Measurements from ENCODE around the gene ANAPC16. TPM values are rescaled to one million over a fixed set of nuclear protein-coding genes. Genes with fewer than 3 reads are reported as not detected.

ANAPC16 gene
- total RNA-seq, 1 experiment from 2014 or later: 144 TPM

DNA sequence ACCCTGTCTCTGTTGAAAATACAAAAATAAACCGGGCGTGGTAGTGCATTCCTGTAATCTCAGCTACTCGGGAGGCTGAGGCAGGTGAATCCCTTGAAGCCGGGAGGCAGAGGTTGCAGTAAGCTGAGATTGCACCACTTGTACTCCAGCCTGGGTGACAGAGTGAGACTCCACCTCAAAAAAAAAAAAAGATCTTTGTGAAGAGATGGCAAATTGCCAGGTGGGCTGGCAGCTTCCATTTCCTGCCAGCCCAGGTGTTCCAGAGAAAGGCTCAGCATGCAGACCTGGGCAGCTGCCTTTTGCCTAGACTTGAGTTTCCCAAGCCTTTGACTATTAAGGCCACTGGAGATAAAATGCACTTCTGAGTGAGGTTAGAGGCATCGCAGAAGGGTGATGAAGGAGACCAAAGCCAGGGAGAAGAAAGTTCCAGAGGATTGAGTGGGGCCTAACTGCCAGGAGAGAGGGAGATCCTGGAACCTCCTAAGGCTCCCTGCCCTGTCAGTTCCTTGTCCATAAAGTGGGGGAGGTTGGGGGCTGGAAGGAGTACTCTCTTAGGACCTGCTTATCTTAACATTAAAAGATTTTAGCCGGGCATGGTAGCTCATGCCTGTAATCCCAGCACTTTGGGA, 47.9 kb downstream of the ANAPC16 start:
- no peak for DNase-seq
- BruUV-seq (replicated peaks): no TSS peak
- TF ChIP-seq, protein P1, sequence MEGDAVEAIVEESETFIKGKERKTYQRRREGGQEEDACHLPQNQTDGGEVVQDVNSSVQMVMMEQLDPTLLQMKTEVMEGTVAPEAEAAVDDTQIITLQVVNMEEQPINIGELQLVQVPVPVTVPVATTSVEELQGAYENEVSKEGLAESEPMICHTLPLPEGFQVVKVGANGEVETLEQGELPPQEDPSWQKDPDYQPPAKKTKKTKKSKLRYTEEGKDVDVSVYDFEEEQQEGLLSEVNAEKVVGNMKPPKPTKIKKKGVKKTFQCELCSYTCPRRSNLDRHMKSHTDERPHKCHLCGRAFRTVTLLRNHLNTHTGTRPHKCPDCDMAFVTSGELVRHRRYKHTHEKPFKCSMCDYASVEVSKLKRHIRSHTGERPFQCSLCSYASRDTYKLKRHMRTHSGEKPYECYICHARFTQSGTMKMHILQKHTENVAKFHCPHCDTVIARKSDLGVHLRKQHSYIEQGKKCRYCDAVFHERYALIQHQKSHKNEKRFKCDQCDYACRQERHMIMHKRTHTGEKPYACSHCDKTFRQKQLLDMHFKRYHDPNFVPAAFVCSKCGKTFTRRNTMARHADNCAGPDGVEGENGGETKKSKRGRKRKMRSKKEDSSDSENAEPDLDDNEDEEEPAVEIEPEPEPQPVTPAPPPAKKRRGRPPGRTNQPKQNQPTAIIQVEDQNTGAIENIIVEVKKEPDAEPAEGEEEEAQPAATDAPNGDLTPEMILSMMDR (IDR thresholded peaks at IDR 0.05; ENCODE audit: insufficient read depth in 1 of 2, low read depth in 1 of 2, low read length in 1 of 2, severe bottlenecking in 1 of 2, unreplicated experiment in 1 of 2): no peak
- Mint-ChIP-seq H3K4me1 (ENCODE audit: low read depth, unreplicated experiment) (peaks cover 32% of the 10 kb centered on the region), H3K36me3 (ENCODE audit: insufficient read depth, unreplicated experiment) (peaks cover 26% of the 10 kb centered on the region), H3K4me3 (ENCODE audit: unreplicated experiment) (no peak overlapping the region), H3K27ac (ENCODE audit: unreplicated experiment) (peak overlapping the region; percentile 82), H3K27me3 (ENCODE audit: insufficient read depth, unreplicated experiment) (no peaks in the 10 kb centered on the region), H3K9me3 (ENCODE audit: unreplicated experiment) (no peaks in the 10 kb centered on the region)
- Histone ChIP-seq H3K36me3 (ENCODE audit: control insufficient read depth, insufficient read depth, low read length) (no peaks in the 10 kb centered on the region), H3K4me1 (peaks cover 22% of the 10 kb centered on the region), H3K27me3 (replicated peaks; ENCODE audit: control insufficient read depth, insufficient read depth, low read length) (no peaks in the 10 kb centered on the region), H3K4me3 (ENCODE audit: low read depth, low read length) (no peak overlapping the region), H3K9me3 (no peaks in the 10 kb centered on the region)
- intact Hi-C loops (cut with micrococcal nuclease; ENCODE audit: unreplicated experiment): loop anchor here (5.0 kb wide), 1 partner anchor 91 kb away; no protein-coding TSS in a partner anchor
- POLR2A ChIA-PET: interaction anchor here (0.6 to 7.3 kb wide), 2 partner anchors 10 to 57 kb away, joined by 3 to 163 read pairs; partner anchors contain the start of gene DDIT4
- CTCF ChIA-PET: interaction anchor here (1.0 to 1.2 kb wide), 2 partner anchors 10 to 65 kb away, joined by 3 to 4 read pairs; partner anchors contain the start of gene DDIT4

DNA sequence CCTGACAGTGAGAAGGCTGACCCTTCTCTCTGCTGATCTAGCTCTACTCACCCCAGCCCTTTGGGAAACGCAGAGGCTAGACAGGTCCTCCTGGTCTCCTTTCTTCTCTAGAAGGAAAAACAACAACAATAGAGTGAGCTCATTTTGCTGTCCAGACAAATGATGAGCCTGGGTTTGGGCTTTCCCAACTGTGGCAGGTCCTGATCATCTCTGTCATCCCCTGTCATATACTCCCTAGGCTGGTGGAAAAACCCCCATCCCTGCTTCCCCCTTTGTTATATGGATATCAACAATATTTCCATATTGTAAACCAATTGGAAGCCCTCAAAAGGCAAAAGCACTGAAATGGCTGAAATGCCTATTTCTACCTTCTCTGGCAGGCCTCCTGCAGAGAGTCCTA, 48.7 kb downstream of the ANAPC16 start:
- H3K27me3 ChIP-seq (replicated peaks; ENCODE audit: control insufficient read depth, insufficient read depth, low read length): no peaks in the 10 kb centered on the region
- TF ChIP-seq, protein P1 (IDR thresholded peaks at IDR 0.05; ENCODE audit: insufficient read depth in 1 of 2, low read depth in 1 of 2, low read length in 1 of 2, severe bottlenecking in 1 of 2, unreplicated experiment in 1 of 2): no peak
- Mint-ChIP-seq H3K4me1 (ENCODE audit: low read depth, unreplicated experiment) (peaks cover 26% of the 10 kb centered on the region), H3K9me3 (ENCODE audit: unreplicated experiment) (no peaks in the 10 kb centered on the region), H3K27me3 (ENCODE audit: insufficient read depth, unreplicated experiment) (no peaks in the 10 kb centered on the region), H3K36me3 (ENCODE audit: insufficient read depth, unreplicated experiment) (peaks cover 26% of the 10 kb centered on the region), H3K27ac (ENCODE audit: unreplicated experiment) (no peak overlapping the region), H3K4me3 (ENCODE audit: unreplicated experiment) (no peak overlapping the region)
- no TSS peak for BruUV-seq (replicated peaks)
- ChIA-PET CTCF (interaction anchor here (1.2 kb wide), 1 partner anchor 64 kb away, joined by 4 read pairs; no protein-coding TSS in a partner anchor), POLR2A (interaction anchor here (0.6 to 7.3 kb wide), 2 partner anchors 10 to 56 kb away, joined by 3 to 163 read pairs; partner anchors contain the start of gene DDIT4)
- no peaks in the 10 kb centered on the region for H3K9me3 ChIP-seq
- no peak for DNase-seq
- H3K4me1 ChIP-seq: peaks cover 18% of the 10 kb centered on the region
- no peaks in the 10 kb centered on the region for H3K36me3 ChIP-seq (ENCODE audit: control insufficient read depth, insufficient read depth, low read length)
- no peak overlapping the region for H3K4me3 ChIP-seq (ENCODE audit: low read depth, low read length)
- intact Hi-C loops (cut with micrococcal nuclease; ENCODE audit: unreplicated experiment): loop anchor here (5.0 kb wide), 1 partner anchor 92 kb away; no protein-coding TSS in a partner anchor

DNA sequence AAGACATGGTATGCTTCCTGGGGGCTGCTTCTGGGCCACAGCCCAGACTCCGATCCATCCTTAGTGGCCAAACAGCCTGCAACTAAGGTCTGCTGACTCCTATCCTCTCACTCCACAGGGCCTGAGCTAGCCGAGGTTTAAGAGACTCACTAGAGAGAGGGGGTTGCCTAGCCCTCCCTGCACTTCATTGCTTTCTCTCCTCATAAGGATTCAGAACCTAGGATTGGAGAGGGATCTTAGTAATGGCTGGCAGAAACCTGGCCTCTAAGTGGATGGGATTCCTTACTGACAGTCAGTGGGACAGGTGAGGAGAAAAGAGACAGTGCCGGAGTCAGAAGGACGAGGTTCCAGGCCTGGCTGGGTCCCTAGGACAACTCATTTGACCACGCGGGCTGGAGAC, 49.7 kb downstream of the ANAPC16 start:
- no peak overlapping the region for H3K4me3 ChIP-seq (ENCODE audit: low read depth, low read length)
- H3K4me1 ChIP-seq: peaks cover 9% of the 10 kb centered on the region
- Mint-ChIP-seq H3K27ac (ENCODE audit: unreplicated experiment) (no peak overlapping the region), H3K36me3 (ENCODE audit: insufficient read depth, unreplicated experiment) (peaks cover 27% of the 10 kb centered on the region), H3K4me3 (ENCODE audit: unreplicated experiment) (no peak overlapping the region), H3K27me3 (ENCODE audit: insufficient read depth, unreplicated experiment) (no peaks in the 10 kb centered on the region), H3K4me1 (ENCODE audit: low read depth, unreplicated experiment) (peaks cover 16% of the 10 kb centered on the region), H3K9me3 (ENCODE audit: unreplicated experiment) (no peaks in the 10 kb centered on the region)
- no TSS peak for BruUV-seq (replicated peaks)
- TF ChIP-seq, protein P1 (IDR thresholded peaks at IDR 0.05; ENCODE audit: insufficient read depth in 1 of 2, low read depth in 1 of 2, low read length in 1 of 2, severe bottlenecking in 1 of 2, unreplicated experiment in 1 of 2): no peak
- ChIA-PET POLR2A (interaction anchor here (7.3 kb wide), 1 partner anchor 9 kb away, joined by 163 read pairs; the partner anchor contains the start of gene DDIT4), CTCF (interaction anchor here (0.6 to 1.3 kb wide), 2 partner anchors 55 to 217 kb away, joined by 3 to 4 read pairs; no protein-coding TSS in a partner anchor)
- no peak for DNase-seq
- H3K36me3 ChIP-seq (ENCODE audit: control insufficient read depth, insufficient read depth, low read length): no peaks in the 10 kb centered on the region
- intact Hi-C loops (cut with micrococcal nuclease; ENCODE audit: unreplicated experiment): no loop called here
- no peaks in the 10 kb centered on the region for H3K9me3 ChIP-seq
- no peaks in the 10 kb centered on the region for H3K27me3 ChIP-seq (replicated peaks; ENCODE audit: control insufficient read depth, insufficient read depth, low read length)
